GM19025 (cell line): Measurements from ENCODE around the gene BCL2L12.
"Not testable (repeated sequence)": the region's sequence is repeated elsewhere in the genome, so short reads cannot be mapped to it uniquely, and the experiment has no call there.

Source experiments
- ATAC-seq: cut with Tn5 transposase; IDR thresholded peaks from one replicate; pipeline ENCODE4 v1.9.1; 2021; ENCODE audit warnings: mild to moderate bottlenecking, low read depth, moderate library complexity; ENCODE audit not compliant: unreplicated experiment

Gene BCL2L12

GRCh38 chr19:49665351-49666119 is at the start of gene BCL2L12, which contains the start of gene IRF3:
TSS of gene BCL2L12 (plus strand) at chr19:49665933. CDS start at chr19:49666693, 760 bp downstream.
TSS of gene IRF3 (minus strand) at chr19:49665857. CDS start at chr19:49664838, 1,019 bp downstream.
- peak; percentile 79 for ATAC-seq

GRCh38 chr19:49616532-49616931 is 49.2 kb upstream of the BCL2L12 start:
- ATAC-seq, result no peak

DNA sequence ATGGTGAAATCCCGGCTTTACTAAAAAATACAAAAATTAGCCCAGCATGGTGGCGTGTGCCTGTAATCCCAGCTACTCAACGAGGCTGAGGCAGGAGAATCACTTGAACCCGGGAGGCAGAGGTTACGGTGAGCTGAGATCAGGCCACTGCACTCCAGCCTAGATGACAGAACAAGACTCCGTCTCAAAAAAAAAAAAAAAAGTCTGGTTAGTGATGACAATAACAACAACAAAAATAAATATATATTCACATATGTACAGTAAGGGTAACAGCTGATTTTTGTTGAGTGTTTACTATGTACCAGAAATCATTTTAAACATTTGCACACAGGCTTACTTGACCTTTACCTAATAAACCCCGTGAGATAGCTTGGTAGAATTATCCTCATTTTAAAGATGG is 48.8 kb upstream of the BCL2L12 start:
- no peak for ATAC-seq

DNA sequence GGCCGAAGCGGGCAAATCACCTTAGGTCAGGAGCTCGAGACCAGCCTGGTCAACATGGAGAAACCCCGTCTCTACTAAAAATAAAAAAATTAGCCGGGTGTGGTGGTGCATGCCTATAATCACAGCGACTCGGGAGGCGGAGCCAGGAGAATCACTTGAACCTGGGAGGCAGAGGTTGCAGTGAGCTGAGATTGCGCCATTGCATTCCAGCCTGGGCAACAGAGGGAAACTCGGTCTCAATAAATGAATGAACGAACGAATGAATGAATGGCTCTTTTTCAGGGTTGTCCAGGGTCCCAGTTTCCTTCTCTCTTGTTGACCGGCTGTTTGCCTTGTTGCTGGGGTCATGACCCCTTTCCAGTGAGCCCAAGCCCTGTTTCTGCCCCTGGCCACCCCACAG is 47.9 kb upstream of the BCL2L12 start:
- ATAC-seq, result not testable (repeated sequence)

GRCh38 chr19:49624967-49625910 is 40.5 kb upstream of the BCL2L12 start:
- no peak for ATAC-seq

- no peak for ATAC-seq
Measured at GRCh38 chr19:49626226-49626625, 39.5 kb upstream of the BCL2L12 start.

DNA sequence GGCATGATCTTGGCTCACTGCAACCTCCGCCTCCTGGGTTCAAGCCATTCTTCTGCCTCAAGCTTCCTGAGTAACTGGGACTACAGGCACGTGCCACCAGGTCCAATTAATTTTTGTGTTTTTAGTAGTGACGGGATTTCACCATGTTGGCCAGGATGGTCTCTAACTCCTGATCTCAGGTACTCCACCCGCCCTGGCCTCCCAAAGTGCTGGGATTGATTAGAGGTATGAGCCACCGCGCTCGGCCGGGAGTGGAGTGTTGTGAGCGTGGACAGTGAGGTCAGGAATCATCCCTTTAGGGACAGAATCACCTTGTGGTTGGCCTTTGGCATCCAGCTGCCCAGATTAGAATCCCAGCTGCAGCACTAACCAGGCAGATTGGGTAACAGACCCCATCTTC is 36.1 kb upstream of the BCL2L12 start:
- no peak for ATAC-seq

DNA sequence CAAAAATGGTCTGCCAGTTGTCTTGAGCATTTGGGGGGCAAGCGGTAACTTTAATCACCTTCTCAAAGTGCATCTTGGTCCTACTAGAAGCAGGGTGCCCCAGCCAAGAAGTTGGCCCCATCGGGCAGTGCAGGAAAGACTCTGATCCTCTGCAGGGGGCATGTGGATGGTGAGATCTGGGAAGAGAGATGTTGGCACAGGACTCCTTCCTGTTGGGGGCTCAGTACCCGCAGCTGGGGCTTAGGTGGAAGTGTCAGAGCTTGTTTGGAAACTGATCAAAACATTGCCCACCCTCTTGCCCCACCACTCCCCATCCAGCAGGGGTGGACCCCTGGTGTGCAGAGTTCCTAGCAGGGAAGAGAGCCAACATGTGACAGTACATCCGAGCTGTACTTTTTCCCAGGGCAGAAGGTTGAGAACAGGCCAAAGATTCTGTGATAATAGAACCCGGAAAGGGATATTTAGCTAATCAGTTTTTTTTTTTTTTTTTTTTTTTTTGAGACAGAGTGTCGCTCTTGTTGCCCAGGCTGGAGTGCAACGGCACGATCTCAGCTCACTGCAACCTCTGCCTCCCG is 34.6 kb upstream of the BCL2L12 start:
- ATAC-seq, result no peak

DNA sequence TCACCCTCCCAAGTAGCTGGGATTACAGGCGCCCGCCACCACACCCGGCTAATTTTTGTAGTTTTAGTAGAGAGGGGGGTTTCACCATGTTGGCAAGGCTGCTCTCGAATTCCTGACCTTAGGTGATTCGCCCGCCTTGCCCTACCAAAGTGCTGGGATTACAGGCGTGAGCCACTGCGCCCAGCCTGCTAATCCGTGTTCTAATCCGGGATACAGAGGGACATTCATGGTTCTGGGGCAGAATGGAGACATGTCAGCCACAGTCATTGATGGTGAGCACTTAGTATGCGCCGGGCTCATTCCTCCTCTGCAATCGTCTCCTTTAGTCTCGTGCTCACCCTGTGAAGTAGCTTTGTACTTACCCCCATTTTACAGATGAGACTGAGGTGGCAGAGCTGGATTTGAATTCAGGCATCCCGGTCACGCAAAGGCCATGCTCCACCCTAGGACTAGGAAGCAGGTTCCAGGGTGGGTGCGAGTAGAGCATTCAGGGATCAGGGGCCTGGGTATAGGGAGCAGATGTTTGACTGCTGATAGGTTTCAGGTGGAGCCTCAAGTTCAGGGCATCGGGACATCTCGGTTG is 34.0 kb upstream of the BCL2L12 start:
- no peak for ATAC-seq

DNA sequence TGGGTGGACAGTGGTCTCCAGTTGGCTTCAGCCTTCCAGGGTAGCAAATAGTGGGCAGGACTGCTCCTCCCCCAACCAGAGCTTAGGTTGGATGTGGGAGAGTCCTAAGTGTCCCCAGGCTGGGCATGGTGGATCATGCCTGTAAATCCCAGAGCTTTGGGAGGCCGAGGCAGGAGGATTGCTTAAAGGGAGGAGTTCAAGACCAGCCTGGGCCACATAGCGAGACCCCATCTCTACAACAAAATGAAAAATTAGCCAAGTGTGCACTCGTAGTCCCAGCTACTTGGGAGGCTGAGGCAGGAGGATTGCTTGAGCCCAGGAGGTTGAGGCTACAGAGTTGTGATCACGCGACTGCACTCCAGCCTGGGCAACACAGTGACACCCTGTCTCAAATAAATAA is 33.2 kb upstream of the BCL2L12 start:
- no peak for ATAC-seq

GRCh38 chr19:49633273-49633672 is 32.5 kb upstream of the BCL2L12 start:
- not testable (repeated sequence) for ATAC-seq

- no peak for ATAC-seq
Measured at GRCh38 chr19:49635530-49636232, 30.1 kb upstream of the BCL2L12 start.

GRCh38 chr19:49636233-49636932 is 29.4 kb upstream of the BCL2L12 start:
- no peak for ATAC-seq

DNA sequence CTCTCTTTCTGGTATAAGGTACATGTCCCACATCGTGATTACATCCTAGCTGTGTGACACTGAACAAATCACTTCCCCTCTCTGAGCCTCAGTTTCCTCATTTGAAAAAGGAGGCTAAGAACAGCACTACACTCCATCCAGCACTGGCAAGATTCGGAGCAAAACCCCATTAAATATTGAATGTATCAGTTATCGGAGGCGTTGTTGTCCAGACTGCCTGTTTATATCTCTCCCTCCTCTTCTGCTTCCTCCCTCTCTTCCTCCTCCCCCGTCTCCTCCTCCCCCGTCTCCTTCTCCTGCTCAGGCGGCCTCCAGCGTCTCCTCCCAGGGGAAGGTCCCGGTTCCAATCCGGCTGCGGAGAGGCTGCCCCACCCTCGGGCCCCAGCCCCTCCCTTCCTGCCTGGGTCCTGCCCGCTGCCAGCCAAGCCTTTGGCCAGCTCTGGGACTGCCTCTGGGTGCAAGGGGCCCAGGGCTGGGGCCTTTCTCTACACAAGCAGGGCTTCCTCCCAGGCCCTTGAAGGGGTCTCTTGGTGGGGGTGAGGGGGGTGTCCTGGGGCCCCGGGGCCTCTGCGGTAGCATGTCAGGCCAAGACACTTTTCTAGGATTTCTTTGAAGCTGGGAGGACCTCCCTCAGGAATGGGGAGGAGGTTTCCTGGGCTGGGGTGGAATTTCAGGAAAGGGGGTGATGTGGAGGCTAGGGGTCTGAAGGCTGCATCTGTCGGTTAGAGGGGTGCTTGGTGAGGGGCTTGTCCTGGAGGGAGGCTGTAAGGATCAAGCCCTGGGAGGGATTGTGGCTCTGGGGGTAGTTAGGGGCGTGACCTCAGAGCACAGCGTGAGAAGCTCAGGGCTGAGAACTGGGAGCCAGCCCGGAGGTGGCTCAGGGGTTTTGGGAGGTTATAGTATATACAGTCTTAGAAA is 27.7 kb upstream of the BCL2L12 start:
- ATAC-seq, result no peak

DNA sequence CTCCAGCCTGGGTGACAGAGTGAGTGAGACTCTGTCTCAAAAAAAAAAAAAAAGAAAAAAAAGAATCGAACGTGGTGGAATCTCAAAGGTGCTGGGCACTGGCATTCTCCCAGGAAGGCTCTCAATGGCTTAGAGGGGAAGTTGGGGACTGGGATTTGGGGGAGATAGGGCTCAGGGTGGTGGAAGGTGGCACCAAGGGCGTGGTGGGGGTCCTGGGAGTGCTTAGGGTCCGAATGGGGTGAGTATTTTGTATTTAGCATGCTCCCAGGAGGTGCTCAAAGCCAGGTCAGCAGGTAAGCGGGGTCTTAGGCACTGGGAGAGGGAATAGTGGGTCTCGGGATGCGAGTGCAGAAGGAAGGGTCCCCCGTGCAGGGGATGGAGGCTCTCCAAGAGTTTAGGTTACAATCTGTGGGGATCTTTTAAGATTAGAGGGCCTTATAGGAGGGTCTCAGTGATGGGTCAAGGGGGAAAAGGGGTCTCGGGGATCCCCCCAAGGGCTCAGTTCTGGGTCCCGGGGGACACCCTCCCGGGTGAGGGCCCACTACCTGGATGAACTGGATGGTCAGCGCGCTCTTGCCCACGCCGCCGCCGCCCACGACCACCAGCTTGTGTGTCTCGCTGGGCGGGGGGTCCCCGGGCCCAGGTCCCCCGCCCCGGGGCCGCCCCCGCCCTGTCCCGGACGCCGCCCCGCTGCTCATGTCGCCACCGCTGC is 26.2 kb upstream of the BCL2L12 start:
- ATAC-seq, result no peak

DNA sequence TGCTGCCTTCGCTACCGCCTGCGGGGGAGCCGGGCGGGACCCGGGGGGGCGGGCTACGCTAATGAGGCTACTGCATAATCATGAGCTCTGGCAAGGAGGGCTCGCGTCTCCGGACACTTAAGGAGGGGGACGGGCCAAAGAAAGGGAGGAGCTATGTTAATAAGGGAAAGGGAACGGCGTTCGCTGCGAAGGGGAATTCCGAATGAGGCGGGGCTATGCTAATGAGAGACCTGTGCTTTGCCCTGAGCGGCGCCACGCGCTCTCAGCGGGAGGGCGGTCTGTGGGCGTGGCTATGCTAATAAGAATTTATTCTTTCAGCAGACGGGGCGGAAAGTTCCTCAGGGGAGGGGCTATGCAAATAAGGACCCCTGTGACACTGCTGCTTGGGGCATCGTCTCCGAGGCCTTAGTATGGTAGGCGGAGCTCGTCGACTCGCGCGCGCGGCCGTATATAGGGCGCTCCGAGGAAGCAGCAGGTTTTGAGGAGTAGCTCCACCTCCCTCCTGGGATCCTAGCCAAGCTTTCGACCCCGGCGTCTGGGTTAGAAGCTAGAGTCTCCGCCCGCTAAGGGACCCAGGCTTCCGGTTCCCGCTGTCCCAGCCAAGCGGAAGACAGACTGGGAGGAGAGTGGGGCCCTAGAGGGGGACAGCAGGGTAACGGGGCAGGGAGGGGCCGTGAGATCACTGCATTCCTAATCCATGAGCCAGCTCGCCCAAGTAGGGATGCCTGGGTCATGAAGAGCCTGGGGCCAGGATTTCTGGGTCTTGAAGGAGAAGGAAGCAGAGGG is 25.4 kb upstream of the BCL2L12 start, which contains the start of gene RRAS:
TSS of gene RRAS (minus strand) at position 31 of the 786 bp plus-strand sequence. CDS start 45 bp downstream, outside the sequence.
- peak; percentile 50 for ATAC-seq
